B cell (primary cell): Measurements from ENCODE around the gene IFT88. TPM values are rescaled to one million over a fixed set of nuclear protein-coding genes. Genes with fewer than 3 reads are reported as not detected.

Experiments used
- ATAC-seq: fragments of 200-7000 bp; cut with Tn5 transposase; one replicate; pipeline ENCODE4 v1.10.0; 2021; ENCODE audit warnings: low read depth, mild to moderate bottlenecking, moderate number of reproducible peaks, moderate library complexity
- CTCF ChIA-PET: fragments of 350-600 bp; sonication (Branson Sonifier 250); formaldehyde crosslinking; loops from one replicate; lab custom pipeline; 2021; ENCODE audit warnings: antibody characterized with exemption, inconsistent platforms; lab: Charles Lee
- POLR2A ChIA-PET: fragments of 350-600 bp; sonication (Branson Sonifier 250); formaldehyde crosslinking; loops from one replicate; lab custom pipeline; 2021; ENCODE audit warnings: antibody characterized with exemption; lab: Charles Lee
- DNase-seq: peaks from one replicate; pipeline ENCODE4 v3.0.0; 2013
- H2AFZ ChIP-seq: 2 replicates; pipeline ENCODE4 v1.6.1; 2012; ENCODE audit warnings: mild to moderate bottlenecking, low read depth, low read length; ENCODE audit not compliant: insufficient read depth, poor library complexity, severe bottlenecking
- H3K27ac ChIP-seq, 2 donors: 1 replicate in 1 of 2; 2 replicates in 1 of 2; pipeline ENCODE4 v1.5.1; 2012 to 2013; ENCODE audit warnings: low read length in 2 of 2, mild to moderate bottlenecking in 2 of 2, moderate library complexity in 1 of 2
- H3K27me3 ChIP-seq, 4 experiments: fragments of 200-600 bp in 1 of 4; sonication (generic) in 1 of 4; replicated peaks in 1 of 4; 1 replicate in 2 of 4; 2 replicates in 2 of 4; pipeline versions ENCODE4 v1.6.1 to v1.7.0; 2013 to 2016; ENCODE audit warnings: low read length in 3 of 4, mild to moderate bottlenecking in 2 of 4, mixed read lengths in 1 of 4, moderate library complexity in 1 of 4; ENCODE audit not compliant: insufficient read depth in 4 of 4, control insufficient read depth in 3 of 4; ENCODE audit errors: control extremely low read depth in 1 of 4
- H3K36me3 ChIP-seq, 2 experiments: replicated peaks in 1 of 2; 1 replicate in 1 of 2; 2 replicates in 1 of 2; pipeline versions ENCODE4 v1.6.1 to v1.7.1; 2013; ENCODE audit warnings: low read length in 1 of 2; ENCODE audit not compliant: insufficient read depth in 2 of 2, control insufficient read depth in 1 of 2; ENCODE audit errors: control extremely low read depth in 1 of 2, extremely low read depth in 1 of 2
- H3K4me1 ChIP-seq, 2 donors: fragments of 200-600 bp in 1 of 2; sonication (generic) in 1 of 2; 1 replicate in 1 of 2; 2 replicates in 1 of 2; pipeline versions ENCODE4 v1.5.1 to v1.6.1; 2013 to 2017; ENCODE audit warnings: low read length in 2 of 2; ENCODE audit not compliant: control insufficient read depth in 2 of 2, insufficient read depth in 2 of 2
- H3K4me2 ChIP-seq: replicated peaks from 2 replicates; pipeline ENCODE3; 2012; ENCODE audit warnings: mild to moderate bottlenecking, low read depth, low read length; ENCODE audit not compliant: poor library complexity, severe bottlenecking
- H3K4me3 ChIP-seq, 5 experiments: fragments of 200-600 bp in 1 of 5; sonication (generic) in 1 of 5; 1 replicate in 3 of 5; 2 replicates in 2 of 5; pipeline versions ENCODE4 v1.5.1 to v1.7.0; 2011 to 2016; ENCODE audit warnings: low read length in 4 of 5, mild to moderate bottlenecking in 4 of 5, low read depth in 2 of 5, control low read depth in 1 of 5, moderate library complexity in 1 of 5; ENCODE audit not compliant: insufficient read depth in 1 of 5; ENCODE audit errors: control extremely low read depth in 1 of 5, extremely low read depth in 1 of 5
- H3K79me2 ChIP-seq: fragments of 200-600 bp; sonication (generic); one replicate; pipeline ENCODE4 v1.6.0; 2016; ENCODE audit warnings: low read length; ENCODE audit not compliant: control insufficient read depth, insufficient read depth
- H3K9ac ChIP-seq: fragments of 200-600 bp; sonication (generic); 2 replicates; pipeline ENCODE4 v1.6.1; 2017; ENCODE audit warnings: mild to moderate bottlenecking, low read length, moderate library complexity
- H3K9me3 ChIP-seq, 3 donors: one replicate each; pipeline versions ENCODE4 v1.6.1 to v1.7.1; 2013; ENCODE audit warnings: low read length in 2 of 3; ENCODE audit not compliant: control insufficient read depth in 2 of 3, insufficient read depth in 1 of 3; ENCODE audit errors: control extremely low read depth in 1 of 3
- H4K20me1 ChIP-seq: 2 replicates; pipeline ENCODE4 v1.6.0; 2012; ENCODE audit warnings: mild to moderate bottlenecking, low read length; ENCODE audit not compliant: insufficient read depth, control insufficient read depth, poor library complexity, severe bottlenecking
- H3K27ac Mint-ChIP-seq: one replicate; pipeline ENCODE4 v1.8.0; 2021; ENCODE audit warnings: mixed read lengths
- H3K27me3 Mint-ChIP-seq: one replicate; pipeline ENCODE4 v1.8.0; 2021; ENCODE audit warnings: mixed read lengths
- H3K4me1 Mint-ChIP-seq: one replicate; pipeline ENCODE4 v1.8.0; 2021; ENCODE audit warnings: mixed read lengths
- H3K4me3 Mint-ChIP-seq: one replicate; pipeline ENCODE4 v1.8.0; 2021; ENCODE audit warnings: mixed read lengths
- H3K9me3 Mint-ChIP-seq: one replicate; pipeline ENCODE4 v1.8.0; 2022; ENCODE audit warnings: mixed read lengths; ENCODE audit not compliant: insufficient read depth
- EZH2 ChIP-seq: IDR thresholded peaks from 2 replicates; pipeline ENCODE4 v1.6.1; 2012; ENCODE audit warnings: borderline replicate concordance, low read depth, mild to moderate bottlenecking, moderate library complexity, low read length; ENCODE audit not compliant: insufficient read depth, poor library complexity, severe bottlenecking
- whole genome bisulfite sequencing: methylation state at CpG from one replicate; pipeline ENCODE4 v1.1.5; 2013; ENCODE audit warnings: missing lambda C conversion rate; ENCODE audit not compliant: insufficient coverage; 5-methylcytosine and 5-hydroxymethylcytosine counted together
- intact Hi-C: fragments of 100-400 bp; cut with micrococcal nuclease; formaldehyde crosslinking; loops from one replicate; pipeline ENCODE4 v1.10.0; 2022
- polyA plus RNA-seq: library from polyadenylated mRNA; depleted of rRNA; stranded (reverse); fragments of >200 nt; gene quantifications from 2 replicates; pipeline ENCODE4 v1.2.3, GENCODE V29; 2012
- total RNA-seq, 2 donors: library from RNA; stranded (reverse); fragments of 120-200 nt in 1 of 2; gene quantifications; 1 replicate in 1 of 2; 2 replicates in 1 of 2; pipeline versions ENCODE4 v1.2.3 to v1.2.4, GENCODE V29; 2013 to 2022
- TF ChIP-seq, protein P1 (sequence below): fragments of 200-600 bp; IDR thresholded peaks from one replicate; pipeline ENCODE4 v1.8.0; 2022; ENCODE audit warnings: antibody characterized with exemption, mild to moderate bottlenecking

Gene IFT88
- total and polyA plus RNA-seq, 2 donors (not counting 1 experiment from before 2014, with no cell fraction given), result 8.0 to 23.3 TPM

DNA sequence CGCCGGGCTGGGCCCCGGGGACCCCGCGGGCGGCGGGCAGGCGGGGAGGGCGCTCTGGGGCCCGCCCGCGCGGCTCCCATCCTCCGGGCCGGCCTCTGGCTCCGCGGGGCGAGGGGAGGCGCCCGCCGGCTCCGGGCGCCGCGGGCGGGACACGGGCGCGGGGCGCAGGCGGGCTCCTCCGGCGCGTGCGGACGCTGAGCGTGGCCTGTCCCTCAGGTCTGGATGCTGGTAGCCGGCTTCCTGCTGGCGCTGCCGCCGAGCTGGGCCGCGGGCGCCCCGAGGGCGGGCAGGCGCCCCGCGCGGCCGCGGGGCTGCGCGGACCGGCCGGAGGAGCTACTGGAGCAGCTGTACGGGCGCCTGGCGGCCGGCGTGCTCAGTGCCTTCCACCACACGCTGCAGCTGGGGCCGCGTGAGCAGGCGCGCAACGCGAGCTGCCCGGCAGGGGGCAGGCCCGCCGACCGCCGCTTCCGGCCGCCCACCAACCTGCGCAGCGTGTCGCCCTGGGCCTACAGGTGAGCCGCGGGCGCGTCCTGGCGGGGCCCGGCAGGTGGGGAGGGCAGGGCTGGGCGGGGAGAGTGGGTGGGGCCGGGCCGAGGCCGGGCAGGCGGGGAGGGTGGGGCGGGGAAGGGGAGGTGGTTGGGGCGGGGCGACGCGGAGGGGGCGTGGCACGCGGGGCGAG, 137.0 kb downstream of the IFT88 start:
- H3K4me3 ChIP-seq, result peak overlapping the region in 3 of 5 experiments; percentile 15 to 40 (median 29)
- ATAC-seq (peak; percentile 88), DNase-seq (peak; percentile 88)
- no peak overlapping the region for H3K27ac Mint-ChIP-seq
- no peaks in the 10 kb centered on the region for H4K20me1 ChIP-seq
- H2AFZ ChIP-seq, result no peak overlapping the region
- no peaks in the 10 kb centered on the region for H3K9me3 ChIP-seq
- no peak overlapping the region for H3K9ac ChIP-seq
- under 1% methylated on average over 71 of the region's 98 CpGs for WGBS
- peaks cover 11 to 12% of the 10 kb centered on the region in 2 donors for H3K4me1 ChIP-seq
- peaks cover 12% of the 10 kb centered on the region for H3K4me1 Mint-ChIP-seq
- intact Hi-C loops, result loop anchor here (1.0 to 10.0 kb wide), 7 partner anchors 8 to 901 kb away; partner anchors contain the start of genes EEF1AKMT1, IFT88, MICU2 and XPO4
- H3K27me3 Mint-ChIP-seq, result peaks cover 16% of the 10 kb centered on the region
- no peaks in the 10 kb centered on the region for H3K79me2 ChIP-seq
- TF ChIP-seq, protein P1, sequence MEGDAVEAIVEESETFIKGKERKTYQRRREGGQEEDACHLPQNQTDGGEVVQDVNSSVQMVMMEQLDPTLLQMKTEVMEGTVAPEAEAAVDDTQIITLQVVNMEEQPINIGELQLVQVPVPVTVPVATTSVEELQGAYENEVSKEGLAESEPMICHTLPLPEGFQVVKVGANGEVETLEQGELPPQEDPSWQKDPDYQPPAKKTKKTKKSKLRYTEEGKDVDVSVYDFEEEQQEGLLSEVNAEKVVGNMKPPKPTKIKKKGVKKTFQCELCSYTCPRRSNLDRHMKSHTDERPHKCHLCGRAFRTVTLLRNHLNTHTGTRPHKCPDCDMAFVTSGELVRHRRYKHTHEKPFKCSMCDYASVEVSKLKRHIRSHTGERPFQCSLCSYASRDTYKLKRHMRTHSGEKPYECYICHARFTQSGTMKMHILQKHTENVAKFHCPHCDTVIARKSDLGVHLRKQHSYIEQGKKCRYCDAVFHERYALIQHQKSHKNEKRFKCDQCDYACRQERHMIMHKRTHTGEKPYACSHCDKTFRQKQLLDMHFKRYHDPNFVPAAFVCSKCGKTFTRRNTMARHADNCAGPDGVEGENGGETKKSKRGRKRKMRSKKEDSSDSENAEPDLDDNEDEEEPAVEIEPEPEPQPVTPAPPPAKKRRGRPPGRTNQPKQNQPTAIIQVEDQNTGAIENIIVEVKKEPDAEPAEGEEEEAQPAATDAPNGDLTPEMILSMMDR, result peak; percentile 43
- no peak for TF ChIP-seq EZH2
- peak overlapping the region; percentile 99 for H3K4me2 ChIP-seq
- CTCF ChIA-PET, result interaction anchor here (0.9 to 1.4 kb wide), 6 partner anchors 8 to 211 kb away, joined by 3 to 9 read pairs (median 4); no protein-coding TSS in a partner anchor
- H3K27ac ChIP-seq, result no peak overlapping the region
- POLR2A ChIA-PET, result interaction anchor here (0.7 kb wide), 1 partner anchor 70 kb away, joined by 3 read pairs; the partner anchor contains the start of gene EEF1AKMT1
- H3K36me3 ChIP-seq, result no peaks in the 10 kb centered on the region
- no peaks in the 10 kb centered on the region for H3K9me3 Mint-ChIP-seq
- H3K4me3 Mint-ChIP-seq, result peak overlapping the region; percentile 52
- H3K27me3 ChIP-seq, result peaks cover 0 to 27% (median 18%) of the 10 kb centered on the region in 4 experiments
